Cerebellar nuclear complex (tissue), 1 donor: ENCODE data around the gene RASIP1.
"Not testable (repeated sequence)": the region's sequence is repeated elsewhere in the genome, so short reads cannot be mapped to it uniquely, and the experiment has no call there.

Experiments used
- DNase-seq, 2 experiments: peaks; one replicate each; lab custom pipeline; 2025; lab: John Stamatoyannopoulos, UW

The RASIP1 gene

DNA sequence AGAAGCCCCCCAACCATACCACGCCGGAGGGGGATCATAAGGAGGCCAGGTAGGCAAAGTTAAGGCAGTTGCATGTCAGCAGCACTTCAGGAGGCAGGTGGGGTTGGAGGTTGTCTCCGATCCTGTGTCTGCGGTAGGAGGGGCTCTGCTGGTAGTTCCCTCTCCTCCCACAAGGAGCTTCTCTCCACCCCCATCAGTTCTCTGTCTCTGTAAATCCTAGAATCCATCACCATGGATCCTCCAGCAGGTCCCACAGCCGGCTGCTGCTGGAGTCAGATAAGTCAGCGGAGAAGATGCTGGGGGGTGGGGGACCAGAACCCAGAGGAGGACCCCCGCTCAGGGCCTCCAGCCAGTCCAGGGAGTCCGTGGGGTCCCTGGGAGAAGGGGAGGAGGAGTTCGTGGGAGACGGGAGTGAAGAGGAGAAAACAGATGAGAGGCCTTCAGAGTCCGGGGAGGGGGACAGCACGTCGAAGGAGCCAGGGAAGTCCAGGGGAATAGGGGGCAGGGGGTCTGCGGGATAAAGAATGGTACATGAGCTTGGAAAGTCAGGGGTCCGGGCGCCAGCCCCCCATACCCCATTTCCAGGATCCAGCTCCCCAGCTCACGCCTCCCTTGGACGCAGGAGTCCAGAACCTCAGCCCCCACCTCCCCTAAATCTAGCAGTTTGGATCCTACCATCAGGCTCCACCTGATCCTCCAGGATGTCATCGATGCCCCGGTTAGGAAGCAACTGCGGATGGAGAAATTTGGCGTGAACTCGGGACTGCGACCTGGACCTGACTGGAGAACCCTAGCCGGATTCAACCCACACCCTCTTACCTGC is 27.2 kb downstream of the RASIP1 start:
- no peak for DNase-seq

DNA sequence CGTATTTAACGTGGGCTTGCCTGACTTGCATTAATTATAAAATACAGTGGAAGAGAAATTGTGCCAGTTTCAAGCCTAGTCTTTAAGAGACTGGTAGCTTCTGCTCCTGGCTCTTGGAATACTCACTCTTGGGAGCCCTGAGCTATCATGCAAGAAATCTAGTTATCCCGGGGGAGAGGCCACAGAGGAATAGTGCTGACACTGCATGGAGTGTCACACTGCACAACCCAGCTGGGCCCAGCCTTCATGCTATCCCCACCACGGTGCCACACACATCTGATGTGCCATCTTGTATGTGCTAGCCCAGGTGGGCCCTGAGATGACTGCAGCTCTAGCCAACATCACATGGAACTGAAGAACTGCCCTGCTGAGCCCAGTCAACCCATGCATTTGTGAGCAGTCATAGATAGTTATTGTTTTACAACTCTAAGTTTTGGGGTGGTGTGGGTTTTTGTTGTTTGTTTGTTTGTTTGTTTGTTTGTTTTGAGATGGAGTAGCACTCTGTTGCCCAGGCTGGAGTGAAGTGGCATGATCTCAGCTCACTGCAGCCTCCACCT is 29.2 kb downstream of the RASIP1 start:
- no peak for DNase-seq

GRCh38 chr19:48708471-48708870 is 31.9 kb downstream of the RASIP1 start:
- DNase-seq: no peak

DNA sequence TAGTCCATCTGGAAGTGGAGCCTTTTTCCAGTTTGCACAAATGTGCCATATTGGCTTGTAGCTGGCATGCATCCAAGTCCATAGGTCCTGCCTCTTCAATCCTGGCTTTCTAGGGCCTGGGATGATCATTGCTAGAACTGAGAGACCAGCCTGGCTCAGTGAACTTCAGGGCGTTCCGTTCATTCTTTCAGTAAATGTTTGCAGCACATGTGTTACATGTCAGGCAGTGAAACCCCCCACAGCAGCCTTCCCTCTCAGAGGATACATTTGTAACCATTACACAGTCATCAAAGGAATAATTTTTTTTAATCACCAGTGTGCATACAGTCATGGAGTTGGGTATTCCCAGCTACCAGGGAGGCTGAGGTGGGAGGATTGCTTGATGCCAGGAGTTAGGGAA is 35.0 kb downstream of the RASIP1 start:
- no peak for DNase-seq

DNA sequence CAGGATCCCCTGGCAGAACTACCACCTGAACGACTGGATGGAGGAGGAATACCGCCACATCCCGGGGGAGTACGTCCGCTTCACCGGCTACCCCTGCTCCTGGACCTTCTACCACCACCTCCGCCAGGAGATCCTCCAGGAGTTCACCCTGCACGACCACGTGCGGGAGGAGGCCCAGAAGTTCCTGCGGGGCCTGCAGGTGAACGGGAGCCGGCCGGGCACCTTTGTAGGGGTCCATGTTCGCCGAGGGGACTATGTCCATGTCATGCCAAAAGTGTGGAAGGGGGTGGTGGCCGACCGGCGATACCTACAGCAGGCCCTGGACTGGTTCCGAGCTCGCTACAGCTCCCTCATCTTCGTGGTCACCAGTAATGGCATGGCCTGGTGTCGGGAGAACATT is 37.1 kb downstream of the RASIP1 start:
- DNase-seq: no peak

DNA sequence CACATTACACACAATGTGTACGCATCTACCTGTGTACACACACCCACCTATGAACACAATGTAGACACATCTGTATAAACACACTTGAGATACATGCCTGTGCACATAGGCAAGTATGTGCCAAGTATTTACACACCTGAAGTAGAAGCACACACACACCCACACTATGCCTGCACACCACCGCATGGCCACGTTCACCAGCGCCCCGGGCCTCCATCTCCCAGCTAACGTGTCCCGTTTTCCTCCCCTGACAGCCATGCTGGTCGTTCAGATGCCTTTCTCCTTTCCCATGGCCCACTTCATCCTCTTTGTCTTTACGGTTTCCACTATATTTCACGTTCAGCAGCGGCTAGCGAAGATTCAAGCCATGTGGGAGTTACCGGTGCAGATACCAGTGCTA is 37.7 kb downstream of the RASIP1 start:
- no peak for DNase-seq

DNA sequence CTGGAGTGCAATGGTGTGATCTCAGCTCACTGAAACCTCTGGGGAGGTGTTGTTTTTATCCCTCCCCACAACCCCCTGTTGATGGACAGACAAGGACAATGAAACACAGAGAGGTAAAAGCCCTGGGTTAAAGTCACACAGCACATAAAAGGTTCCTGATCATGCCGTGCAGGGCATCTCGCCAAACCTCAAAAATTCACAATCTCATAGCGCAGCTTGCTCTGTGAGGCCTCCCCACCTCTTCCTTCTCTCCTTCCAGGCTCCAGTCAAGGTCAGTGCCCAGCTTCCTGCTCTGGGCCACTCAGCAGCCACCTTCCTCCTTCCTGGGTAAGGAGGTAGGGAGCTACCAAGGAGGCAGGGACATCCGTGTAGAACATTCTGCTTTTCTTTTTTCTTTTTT is 42.4 kb downstream of the RASIP1 start:
- no peak for DNase-seq

GRCh38 chr19:48696353-48697010 is 43.9 kb downstream of the RASIP1 start:
- no peak for DNase-seq

DNA sequence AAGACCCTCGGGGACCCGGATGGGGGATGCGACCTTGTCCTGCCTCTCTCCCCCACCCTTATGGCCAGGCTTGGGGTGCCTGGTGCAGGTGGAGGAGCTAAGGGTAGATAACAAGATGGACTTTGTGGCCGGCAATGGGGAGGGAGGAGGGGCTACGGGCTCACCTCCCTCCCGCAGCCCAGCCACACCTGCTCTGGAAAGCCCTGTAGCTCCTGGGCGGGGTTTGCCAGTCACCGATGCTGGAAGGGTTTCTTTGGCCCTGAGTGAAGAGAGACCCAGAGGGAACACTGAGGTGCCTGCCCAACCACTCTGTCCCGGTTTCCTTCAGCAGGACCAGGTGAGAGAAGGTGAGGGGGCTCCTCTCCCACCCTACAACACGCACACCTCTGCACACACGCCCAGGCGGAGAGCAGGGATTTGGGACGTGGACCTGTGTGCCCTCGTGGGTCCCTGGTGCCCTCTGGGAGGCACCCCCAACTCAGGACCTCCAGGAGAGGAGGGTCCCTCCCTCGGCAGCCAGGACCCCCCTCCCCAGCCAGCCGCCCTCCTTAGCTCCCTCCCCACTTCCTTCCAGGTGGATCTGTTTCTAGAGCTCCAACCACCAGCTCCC is 44.6 kb downstream of the RASIP1 start, which contains the start of gene FUT2:
Gene FUT2 (plus strand): TSS at position 229 of the 610 bp plus-strand sequence. CDS start 6,986 bp downstream, outside the sequence.
- DNase-seq: peak; percentile 17 to 34

DNA sequence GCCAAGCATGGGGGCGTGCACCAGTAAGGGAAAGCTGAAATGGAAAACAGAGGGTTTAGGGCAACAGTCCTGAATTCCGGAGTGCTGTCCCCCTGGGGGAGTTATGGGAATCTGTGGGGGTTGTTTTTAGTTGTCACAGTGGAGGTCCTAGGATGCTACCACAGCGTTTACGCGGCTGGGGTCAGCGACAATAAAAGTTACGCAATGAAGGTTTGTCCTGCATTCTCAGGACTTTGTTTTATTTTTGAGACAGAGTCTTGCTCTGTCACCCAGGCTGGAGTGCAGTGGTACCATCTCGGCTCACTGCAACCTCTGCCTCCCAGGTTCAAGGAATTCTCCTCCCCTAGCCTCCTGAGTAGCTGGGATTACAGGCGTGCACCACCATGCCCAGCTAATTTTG is 46.8 kb downstream of the RASIP1 start:
- DNase-seq: not testable (repeated sequence)

DNA sequence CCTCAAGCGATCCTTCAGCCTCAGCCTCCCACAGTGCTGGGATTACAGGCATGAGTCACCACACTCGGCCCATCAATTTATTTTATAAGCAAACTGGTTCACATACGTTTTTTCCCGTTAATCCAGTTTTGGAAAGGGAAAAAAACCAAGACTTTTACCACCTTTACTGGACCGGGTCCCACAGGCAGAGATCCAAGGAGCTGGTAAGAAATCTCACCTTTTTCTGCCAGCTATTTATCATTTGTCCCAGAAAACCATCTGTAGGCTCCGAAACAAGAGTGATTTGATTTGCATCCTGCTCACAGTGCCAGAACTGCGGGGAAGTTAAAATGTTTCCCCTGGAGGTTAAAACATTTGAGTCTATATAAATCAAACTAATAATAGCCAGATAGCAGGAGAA is 51.0 kb downstream of the RASIP1 start:
- DNase-seq: peak in 1 of 2 experiments; percentile 60

- no peak for DNase-seq
These were observed 52.6 kb downstream of the RASIP1 start for GRCh38 chr19:48687776-48688175.

GRCh38 chr19:48686637-48687036 is 53.8 kb downstream of the RASIP1 start:
- not testable (repeated sequence) for DNase-seq

- no peak for DNase-seq
These were observed 54.3 kb downstream of the RASIP1 start for GRCh38 chr19:48686088-48686487.

- no peak for DNase-seq
These were observed 54.8 kb downstream of the RASIP1 start for GRCh38 chr19:48685583-48685982.

- no peak for DNase-seq
These were observed 57.1 kb downstream of the RASIP1 start for GRCh38 chr19:48683349-48683748.

DNA sequence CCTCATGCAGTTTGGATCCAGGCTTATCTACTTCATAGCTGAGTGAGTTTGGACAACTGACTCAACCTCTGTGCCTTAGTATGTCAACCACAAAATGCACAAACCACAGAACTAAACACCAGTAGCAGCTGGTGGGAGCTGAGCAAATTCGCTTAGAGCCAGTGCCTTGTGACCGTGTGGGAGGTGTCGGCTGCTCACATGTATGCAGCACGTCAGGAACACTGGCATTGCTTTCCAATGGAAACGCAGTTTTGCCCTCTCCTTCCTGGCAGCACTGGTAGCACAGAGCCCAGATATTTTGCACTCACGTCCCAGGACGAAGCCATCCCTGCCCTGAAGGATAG is 59.3 kb downstream of the RASIP1 start:
- no peak for DNase-seq

GRCh38 chr19:48680436-48681126 is 59.8 kb downstream of the RASIP1 start:
- no peak for DNase-seq

DNA sequence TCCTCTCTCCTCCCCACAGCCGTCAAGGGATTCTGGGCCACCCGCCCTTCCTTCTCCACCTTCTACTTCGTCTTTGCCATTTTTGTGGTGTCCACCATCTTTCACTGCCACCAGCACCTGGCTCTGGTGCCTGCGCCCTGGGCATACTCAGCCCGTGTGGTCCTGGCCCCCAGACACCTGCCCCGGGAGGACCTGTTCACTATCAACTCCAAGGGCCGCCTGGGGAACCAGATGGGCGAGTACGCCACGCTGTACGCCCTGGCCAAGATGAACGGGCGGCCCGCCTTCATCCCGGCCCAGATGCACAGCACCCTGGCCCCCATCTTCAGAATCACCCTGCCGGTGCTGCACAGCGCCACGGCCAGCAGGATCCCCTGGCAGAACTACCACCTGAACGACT is 60.4 kb downstream of the RASIP1 start:
- DNase-seq: not testable (repeated sequence)

GRCh38 chr19:48678201-48678600 is 62.2 kb downstream of the RASIP1 start:
- DNase-seq: no peak

DNA sequence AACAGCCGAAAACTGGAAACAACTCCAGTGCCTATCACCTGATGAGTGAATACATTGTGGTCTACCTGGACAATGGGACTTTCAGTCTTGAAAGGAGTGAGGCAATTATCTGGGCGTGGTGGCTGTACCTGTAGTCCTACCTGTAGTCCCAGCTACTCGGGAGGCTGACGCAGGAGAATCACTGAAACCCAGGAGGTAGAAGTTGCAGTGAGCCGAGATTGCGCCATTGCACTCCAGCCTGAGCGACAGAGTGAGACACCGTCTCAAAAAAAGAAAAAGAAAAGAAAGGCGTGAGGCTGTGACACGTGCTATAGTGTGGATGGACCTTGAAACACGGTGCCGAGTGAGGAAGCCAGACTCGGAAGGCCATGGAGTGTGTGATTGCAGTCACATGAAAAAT is 63.5 kb downstream of the RASIP1 start:
- no peak for DNase-seq

GRCh38 chr19:48676487-48676886 is 63.9 kb downstream of the RASIP1 start:
- no peak for DNase-seq
